Measurements from ENCODE around the gene MYO3B. TPM values are rescaled to one million over a fixed set of nuclear protein-coding genes. Genes with fewer than 3 reads are reported as not detected.

The MYO3B gene
- total and polyA plus RNA-seq, 2 donors (not counting 3 experiments of a cell fraction or from before 2014, with no cell fraction given), result 0.03 TPM; not detected in 1

DNA sequence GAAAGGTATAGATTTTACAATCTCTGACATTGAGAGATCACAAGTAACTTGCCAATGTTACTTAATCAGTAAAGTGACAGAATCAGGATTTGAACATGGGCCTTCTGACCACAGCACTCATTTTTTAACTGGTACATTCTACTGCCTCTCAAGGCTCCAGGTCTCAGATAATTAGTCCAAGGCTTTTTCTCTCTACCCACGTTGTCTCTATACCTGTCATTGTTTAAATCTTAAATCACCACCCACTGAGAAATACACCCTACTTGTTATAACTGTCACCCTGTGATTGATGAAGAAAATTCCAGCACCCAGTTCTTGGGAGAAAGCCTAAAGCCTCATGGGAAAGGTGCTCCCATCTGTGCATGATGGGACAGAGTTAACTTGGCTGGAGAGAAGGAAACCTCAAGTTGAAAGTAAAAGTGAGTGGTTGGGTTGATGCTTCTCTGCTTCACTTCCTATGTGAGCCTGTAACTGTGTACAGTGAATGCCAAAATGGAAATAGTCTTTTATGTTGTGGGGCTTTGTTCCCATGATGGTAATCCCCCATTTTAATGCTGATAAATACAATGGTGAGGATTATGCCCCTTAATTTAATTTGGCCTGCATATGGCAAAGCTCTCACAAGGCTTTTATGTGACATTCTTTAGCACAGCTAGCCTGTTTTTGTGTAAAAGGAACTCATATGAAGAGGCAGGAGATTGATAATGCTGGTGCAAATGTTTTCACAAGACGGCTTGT lies 347.1 kb downstream of the MYO3B start:
- POLR2A ChIA-PET, result no interaction called here
- H4K20me1 ChIP-seq (replicated peaks; ENCODE audit: control insufficient read depth, extremely low read depth, insufficient read depth, low read length), result no peaks in the 10 kb centered on the region
- peak overlapping the region; percentile 26 for H2AFZ ChIP-seq (ENCODE audit: low read depth, low read length)
- no peaks in the 10 kb centered on the region for H3K79me2 ChIP-seq (ENCODE audit: control insufficient read depth, insufficient read depth, low read length)
- H3K36me3 ChIP-seq (ENCODE audit: control insufficient read depth in 2 of 2, extremely low read depth in 1 of 2, insufficient read depth in 2 of 2, low read length in 2 of 2), result no peaks in the 10 kb centered on the region
- H3K27ac ChIP-seq (ENCODE audit: insufficient read depth, low read depth, low read length), result peak overlapping the region; percentile 73
- TF ChIP-seq MYC (IDR thresholded peaks at IDR 0.05; ENCODE audit: low read depth, low read length) (no peak), POLR2A (IDR thresholded peaks at IDR 0.05; ENCODE audit: low read depth, low read length) (no peak), CTCF (IDR thresholded peaks at IDR 0.05; ENCODE audit: extremely low read depth in 1 of 2, insufficient read depth in 1 of 2, low read depth in 1 of 2, low read length in 2 of 2) (no peak), POLR2AphosphoS5 (IDR thresholded peaks at IDR 0.05; ENCODE audit: insufficient read depth, low read depth, low read length) (no peak), EZH2 (IDR thresholded peaks at IDR 0.05; ENCODE audit: borderline replicate concordance, low read depth, low read length, severe bottlenecking) (no peak), MAX (IDR thresholded peaks at IDR 0.05; ENCODE audit: insufficient read depth, insufficient read length) (no peak), JUN (IDR thresholded peaks at IDR 0.05; ENCODE audit: borderline replicate concordance, insufficient read depth, insufficient read length, low read depth) (no peak), FOS (IDR thresholded peaks at IDR 0.05; ENCODE audit: borderline replicate concordance, insufficient read depth, low read length) (no peak), GATA2 (IDR thresholded peaks at IDR 0.05; ENCODE audit: insufficient read depth, insufficient read length, low read depth, low read length) (no peak)
- intact Hi-C loops (cut with micrococcal nuclease) (loop anchor here (1.0 kb wide), 2 partner anchors 21 to 29 kb away; no protein-coding TSS in a partner anchor), dilution Hi-C loops (cut with MboI; ENCODE audit: extremely low pct_ligation_motif_present, low sequenced_read_pairs) (no loop called here)
- FAIRE-seq (no peak), DNase-seq (ENCODE audit: low read depth, low spot score) (no peak)
- no peaks in the 10 kb centered on the region for H3K9me1 ChIP-seq (replicated peaks; ENCODE audit: control insufficient read depth, extremely low read depth, insufficient read depth, low read length)
- CTCF ChIA-PET, result interaction anchor here (1.0 kb wide), 1 partner anchor 16 kb away, joined by 4 read pairs; no protein-coding TSS in a partner anchor
- H3K4me1 ChIP-seq (ENCODE audit: control insufficient read depth, extremely low read depth, insufficient read depth, low read length), result peaks cover 22% of the 10 kb centered on the region
- no peak overlapping the region for H3K4me3 ChIP-seq (replicated peaks in 1 of 3; ENCODE audit: insufficient read depth in 1 of 3, low read depth in 1 of 3, low read length in 3 of 3)
- peak overlapping the region; percentile 57 for H3K9ac ChIP-seq (replicated peaks; ENCODE audit: extremely low read depth, insufficient read depth, low read length)
- TSS peak; percentile 50 for BruUV-seq (replicated peaks)
- H3K4me2 ChIP-seq (ENCODE audit: insufficient read depth, low read length), result peak overlapping the region; percentile 57
- no peaks in the 10 kb centered on the region for H3K9me3 ChIP-seq (replicated peaks; ENCODE audit: control insufficient read depth, insufficient read depth, low read length)
- H3K27me3 ChIP-seq (ENCODE audit: control insufficient read depth in 2 of 2, insufficient read depth in 2 of 2, low read length in 2 of 2), result no peaks in the 10 kb centered on the region
